Activated CD4-positive, alpha-beta T cell treated with anti-CD3 and anti-CD28 coated beads for 1 hour (primary cell): ENCODE measurements around the gene A4GALT.
"Not testable (repeated sequence)": the region's sequence is repeated elsewhere in the genome, so short reads cannot be mapped to it uniquely, and the experiment has no call there.

Experiments used
- DNase-seq: peaks from one replicate; pipeline ENCODE4 v3.0.0-alpha.2; 2020

Gene A4GALT

DNA sequence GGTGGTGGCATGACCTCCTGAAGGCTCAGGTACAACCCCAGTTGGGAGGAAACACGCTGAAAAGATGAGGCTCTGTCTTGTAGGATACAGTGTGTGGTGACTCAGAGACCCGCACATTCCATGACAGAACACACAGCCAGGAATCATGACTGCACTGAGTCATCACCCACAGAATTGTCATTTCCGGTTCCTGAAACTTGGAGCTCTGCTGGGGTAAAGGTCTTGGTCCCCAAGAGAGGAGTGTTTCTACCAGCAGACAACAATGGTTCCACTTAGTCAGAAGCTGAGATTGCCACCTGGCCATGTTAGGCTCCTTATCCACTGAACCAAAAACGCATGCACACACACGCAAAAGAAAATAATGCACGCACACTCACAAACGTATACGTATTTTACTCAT lies 40.0 kb downstream of the A4GALT start:
- DNase-seq = no peak

DNA sequence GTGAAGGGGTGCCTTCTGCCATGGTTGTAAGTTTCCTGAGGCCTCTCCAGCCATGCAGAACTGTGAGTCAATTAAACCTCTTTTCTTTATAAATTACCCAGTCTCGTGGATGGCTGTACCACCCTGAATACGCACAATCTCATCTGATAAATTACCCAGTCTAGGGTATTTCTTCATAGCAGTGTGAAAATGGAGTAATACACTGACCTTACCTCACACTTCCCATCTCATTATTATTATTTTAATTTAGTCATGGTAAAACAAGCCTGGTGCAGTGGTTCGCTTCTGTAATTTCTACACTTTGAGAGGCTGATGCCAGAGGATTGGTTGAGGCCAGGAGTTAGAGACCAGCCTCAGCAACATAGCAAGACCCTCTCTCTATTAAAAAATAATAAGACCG lies 41.0 kb downstream of the A4GALT start:
- DNase-seq = no peak

DNA sequence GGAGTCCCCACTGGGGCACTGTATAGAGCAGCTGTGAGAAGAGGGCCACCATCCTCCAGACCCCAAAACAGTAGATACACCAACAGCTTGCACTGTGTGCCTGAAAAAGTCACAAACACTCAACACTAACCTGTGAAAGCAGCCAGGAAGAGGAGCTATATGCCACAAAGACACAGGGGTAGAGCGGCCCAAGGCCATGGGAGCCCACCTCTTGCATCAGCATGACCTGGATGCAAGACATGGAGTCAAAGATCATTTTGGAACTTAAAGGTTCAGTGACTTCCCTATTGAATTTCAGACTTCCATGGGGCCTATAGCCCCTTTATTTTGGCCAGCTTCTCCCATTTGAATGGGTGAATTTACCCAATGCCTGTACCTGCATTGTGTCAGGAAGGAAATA lies 41.8 kb downstream of the A4GALT start:
- no peak for DNase-seq

DNA sequence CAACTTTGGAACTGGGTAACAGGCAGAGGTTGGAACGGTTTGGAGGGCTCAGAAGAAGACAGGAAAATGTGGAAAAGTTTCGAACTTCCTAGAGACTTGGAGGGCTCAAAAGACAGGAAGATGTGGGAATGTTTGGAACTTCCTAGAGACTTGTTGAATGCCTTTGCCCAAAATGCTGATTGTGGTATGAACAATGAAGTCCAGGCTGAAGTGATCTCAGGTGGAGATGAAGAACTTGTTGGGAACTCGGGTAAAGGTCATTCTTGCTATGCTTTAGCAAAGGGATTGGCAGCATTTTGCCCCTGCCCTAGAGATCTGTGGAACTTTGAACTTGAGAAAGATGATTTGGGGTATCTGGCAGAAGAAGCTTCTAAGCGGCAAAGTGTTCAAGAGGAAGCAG lies 42.7 kb downstream of the A4GALT start:
- DNase-seq = not testable (repeated sequence)

DNA sequence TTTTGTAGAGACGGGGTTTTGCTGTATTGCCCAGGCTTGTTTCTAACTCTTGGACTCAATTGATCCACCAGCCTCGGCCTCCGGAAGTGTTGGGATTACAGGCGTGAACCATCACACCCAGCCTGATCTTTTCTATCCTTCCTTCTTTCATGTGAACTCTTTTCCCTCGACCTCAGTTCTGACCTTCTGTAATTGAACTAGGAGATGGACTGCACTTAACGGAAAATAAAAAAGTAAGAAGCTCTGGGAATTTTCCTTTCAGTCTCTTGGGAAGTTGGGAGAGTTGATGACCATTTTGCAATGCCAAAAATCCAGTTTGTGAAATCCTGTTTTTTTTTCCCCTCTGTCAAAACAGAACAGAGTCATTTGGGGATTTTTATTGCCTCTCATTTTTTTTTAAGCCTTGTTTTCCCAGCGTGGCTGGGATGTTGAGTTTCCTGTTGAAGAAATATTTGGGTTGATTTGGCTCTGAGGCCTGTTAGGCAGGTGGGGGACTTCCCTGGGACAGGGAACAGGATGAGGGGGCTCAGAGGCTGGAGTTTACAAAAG lies 44.5 kb downstream of the A4GALT start:
- no peak for DNase-seq

DNA sequence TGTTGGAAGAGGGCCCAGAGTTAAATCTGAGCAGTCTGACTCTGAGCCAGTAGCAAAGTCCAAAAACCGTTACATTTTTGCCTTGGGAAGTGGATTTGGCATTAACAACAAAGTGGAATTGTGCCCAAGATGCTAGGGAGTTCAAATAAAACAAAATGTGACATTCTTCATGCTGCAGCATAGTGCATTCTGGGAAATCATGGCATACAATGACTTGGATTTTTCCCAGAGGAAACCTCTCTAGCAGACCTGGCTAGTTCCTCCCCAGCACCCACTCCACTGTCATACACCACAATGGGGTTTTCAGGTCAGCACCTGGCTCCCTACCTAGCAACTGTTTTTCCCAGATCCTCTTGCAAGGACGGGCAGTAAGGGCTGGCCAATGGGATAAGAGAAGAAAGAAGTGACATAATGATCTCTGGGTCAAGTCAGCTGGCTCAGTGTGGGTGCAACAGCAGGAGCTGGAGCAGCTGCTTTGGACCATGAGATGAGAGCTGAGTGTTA lies 46.7 kb downstream of the A4GALT start:
- no peak for DNase-seq

DNA sequence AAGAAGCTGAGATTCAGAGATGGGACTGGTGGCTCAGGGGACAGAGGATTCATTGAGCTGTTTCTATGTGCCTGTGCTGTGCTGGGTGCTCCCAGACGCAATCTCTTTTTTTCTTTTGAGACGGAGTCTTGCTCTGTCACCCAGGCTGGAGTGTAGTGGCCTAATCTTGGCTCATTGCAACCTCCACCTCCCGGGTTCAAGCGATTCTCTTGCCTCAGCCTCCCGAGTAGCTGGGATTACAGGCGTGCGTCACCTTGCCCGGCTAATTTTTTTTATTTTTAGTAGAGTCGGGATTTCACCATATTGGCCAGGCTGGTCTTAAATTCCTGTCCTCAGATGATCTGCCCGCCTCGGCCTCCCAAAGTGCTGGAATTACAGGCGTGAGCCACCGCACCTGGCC lies 47.6 kb downstream of the A4GALT start:
- not testable (repeated sequence) for DNase-seq

DNA sequence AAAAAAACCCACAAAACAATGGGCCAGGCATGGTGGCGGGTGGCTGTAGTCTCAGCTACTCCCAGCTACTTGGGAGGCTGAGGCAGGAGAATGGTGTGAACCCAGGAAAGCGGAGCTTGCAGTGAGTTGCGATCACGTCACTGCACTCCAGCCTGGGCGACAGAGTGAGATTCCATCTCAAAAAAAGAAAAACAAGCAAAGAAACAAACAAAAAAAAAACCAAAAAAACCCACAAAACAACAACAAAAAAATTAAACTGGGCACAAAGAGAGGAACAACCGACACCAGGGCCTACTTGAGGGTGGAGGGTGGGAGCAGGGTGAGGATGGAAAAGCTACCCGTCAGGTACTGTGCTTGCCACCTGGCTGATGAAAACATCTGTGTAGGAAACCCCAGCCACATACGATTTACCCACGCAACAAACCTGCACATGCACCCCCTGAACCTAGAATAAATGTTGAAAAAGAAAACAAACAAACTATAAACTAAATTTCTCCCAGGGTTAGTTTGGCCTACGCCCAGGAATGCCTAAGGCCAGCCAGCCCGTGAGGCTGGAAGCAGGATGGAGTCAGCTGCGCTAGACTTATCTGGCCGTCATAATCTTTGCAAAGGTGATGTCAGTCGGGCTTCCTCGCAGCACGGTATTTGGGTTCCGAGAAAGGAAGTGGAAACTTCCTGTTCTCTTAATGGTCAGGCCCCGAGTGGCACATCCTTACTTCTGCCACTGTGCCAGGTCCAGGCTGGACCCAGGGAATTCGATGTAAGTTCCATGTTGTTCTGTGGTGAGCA lies 49.6 kb downstream of the A4GALT start:
- DNase-seq = no peak

DNA sequence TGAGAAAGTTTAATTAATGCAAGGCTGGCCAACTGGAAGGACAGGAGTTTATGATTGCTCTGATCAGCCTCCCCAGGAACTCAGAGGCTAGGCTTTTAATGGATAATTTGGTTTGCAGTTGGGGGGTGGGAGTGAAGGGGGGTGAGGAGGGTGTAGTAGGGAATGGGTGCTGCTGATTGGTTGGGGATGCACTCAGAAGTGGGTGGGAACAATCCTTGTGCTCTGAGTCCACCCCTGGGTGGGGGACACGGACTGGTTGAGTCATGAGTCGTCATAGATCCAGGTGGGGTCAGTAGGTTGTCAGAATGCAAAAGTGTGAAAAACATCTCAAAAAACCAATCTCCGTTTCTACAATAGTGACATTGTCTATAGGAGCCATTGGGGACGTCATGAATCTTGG lies 50.6 kb downstream of the A4GALT start:
- no peak for DNase-seq

DNA sequence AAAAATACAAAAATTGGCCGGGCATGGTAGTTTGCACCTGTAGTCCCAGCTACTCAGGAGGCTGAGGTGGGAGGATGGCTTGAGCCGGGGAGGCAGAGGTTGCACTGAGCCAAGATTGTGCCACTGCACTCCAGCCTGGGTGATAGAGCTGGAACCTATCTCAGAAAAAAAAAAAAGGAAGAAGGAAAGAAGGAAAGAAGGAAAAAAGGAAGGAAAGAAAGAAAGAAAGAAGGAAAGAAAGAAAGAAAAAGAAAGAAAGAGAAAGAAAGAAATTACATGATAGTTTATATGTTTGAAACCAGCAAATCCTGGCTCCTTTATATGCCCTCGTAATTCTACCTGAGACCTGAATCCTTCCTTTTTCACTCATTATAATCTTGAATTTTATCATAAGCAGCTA lies 54.3 kb downstream of the A4GALT start:
- not testable (repeated sequence) for DNase-seq

DNA sequence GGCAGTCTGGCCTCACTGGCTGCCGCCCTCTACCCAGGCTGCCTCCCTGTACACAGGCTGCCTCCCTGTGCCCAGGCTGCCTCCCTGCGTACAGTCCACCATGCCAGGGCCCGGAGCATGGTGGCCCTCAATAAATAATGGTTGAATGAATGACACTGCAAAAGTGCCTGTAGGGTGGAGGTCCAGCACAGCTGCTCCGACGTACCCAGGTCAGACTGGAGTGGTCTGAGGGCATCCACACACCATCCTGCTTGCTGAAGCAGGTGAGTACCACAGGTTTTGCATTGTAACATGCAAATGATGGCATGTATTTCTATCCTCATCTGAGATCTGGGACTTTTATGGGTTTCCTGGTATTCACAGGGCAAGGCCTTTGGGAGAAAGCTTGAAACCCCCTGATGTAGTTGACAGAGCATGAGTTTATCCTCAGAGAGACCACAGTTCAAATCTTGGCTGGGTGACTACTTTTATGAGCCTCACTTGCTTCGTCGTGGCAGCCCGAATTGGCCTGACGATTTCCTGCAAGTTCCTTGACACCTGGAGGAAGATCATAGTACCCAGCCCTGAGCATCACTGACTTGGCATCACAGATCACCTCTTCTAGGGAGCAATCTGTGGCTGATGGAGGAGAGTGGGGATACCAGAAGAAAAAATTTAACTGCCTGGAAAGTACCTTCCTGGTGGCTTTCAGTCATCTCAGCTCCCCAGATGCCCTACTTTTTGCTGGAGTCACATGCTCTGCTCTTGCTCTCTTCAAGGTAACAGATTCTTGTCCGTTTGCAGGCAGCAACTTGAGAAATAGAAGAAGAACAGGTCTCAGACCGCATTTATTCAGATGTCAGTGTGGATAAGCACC lies 55.5 kb downstream of the A4GALT start:
- no peak for DNase-seq

DNA sequence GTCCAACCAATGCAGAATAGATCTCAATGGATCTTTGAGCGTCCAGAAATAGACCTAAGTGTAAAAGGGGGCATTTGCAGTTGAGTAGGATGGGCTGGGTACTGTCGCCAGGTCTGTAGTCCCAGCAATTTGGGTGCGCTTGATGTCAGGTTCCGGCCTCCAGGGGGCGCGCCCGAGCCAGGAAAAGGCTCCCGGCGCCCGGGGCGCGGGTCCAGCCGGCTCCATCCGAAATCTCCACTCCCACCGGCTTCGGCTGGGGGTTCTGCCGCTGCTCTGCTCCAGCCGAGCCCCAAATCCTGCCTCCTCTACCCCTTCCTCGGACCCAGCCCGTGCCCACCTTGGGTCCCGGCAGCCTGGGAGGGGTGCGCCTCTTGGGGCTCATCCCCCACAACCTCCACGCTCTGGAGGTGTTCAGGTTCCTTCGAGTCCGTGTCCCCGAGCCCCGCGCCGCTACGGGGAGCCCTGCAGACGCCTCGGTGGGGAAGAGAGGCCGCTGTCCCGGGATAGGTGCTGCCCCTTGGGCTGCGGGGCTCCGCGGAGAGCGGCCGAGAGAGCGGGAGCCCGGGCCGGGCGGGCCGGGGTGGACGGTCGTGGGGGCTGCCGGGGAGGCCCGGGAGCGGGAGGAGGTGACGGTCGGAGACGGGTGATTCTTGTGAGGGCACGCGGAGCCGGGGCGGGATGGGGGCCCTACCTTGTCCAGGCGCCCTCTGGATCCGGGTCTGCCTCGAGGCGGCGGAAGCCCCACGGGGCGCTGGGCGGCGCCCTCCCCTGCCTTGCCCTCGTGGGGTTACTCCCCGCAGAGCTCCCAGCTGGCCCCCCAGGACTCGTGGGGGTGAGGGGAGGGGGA lies 58.5 kb downstream of the A4GALT start:
- peak; percentile 62 for DNase-seq

DNA sequence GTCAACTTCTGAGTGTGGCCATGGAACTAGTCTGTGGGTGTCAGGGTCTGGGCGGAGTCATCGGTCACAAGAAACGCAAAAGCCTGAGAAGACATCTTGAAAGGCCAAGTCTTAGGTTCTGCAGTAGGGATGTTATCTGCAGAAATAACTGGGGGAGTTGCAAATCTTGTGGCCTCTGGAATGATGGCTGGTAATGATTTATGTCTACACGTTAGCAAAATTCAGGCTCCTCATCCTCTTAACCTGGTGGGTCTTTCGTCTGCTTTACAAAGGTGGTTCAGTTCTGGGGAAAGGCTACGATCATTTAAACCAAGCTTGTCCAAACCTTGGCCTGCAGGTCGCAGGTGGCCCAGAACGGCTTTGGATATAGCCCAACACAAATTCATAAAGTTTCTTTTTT lies 64.1 kb downstream of the A4GALT start:
- no peak for DNase-seq

DNA sequence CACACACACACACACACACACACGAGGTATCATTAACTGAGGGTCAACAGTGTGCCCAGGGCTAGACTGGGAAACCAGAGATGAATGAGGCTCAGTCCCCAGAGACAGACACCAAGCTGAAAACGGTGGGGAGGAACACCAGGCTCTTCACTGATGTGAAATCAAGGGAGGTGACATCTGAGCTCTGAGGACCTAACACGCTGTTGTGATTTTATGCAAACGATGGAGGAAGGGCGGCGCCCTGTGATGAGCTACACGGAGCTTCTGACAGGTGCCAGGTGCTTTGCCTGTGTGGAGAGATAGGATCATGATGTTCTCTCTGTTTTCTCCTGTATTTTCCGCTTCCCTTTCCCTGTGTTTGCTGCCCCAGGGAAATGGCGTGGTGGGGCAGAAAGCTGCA lies 65.0 kb downstream of the A4GALT start:
- DNase-seq = no peak

DNA sequence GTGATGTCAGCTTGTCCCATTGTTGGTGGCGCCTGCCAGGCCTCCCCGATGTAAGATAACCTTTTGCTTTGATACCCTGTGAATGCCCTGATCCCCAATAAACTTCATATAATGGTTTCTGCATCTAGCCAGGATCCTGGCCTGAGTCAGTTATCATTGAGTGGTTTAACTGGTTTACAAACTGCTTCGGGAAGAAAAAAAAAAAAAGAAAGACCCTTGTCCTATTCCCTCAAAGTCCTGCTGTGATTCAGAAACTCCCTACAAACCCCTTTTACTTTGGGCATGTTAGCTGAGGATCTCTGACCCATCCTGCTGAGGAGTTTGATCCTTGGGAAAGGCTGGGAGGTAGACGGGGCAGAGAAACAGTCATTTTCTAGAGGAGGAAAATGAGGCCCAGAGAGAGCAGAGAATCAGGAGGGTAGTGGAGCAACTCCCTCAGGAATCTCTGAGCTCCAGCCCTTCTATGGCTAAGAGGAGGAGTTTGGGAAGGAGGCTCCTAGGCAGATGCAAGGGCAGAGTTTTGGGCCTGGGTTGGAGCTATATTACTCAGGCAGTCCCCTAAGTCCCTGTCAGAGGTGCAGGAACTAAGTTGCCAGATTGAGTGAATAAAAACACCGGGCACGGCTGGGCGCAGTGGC lies 66.1 kb downstream of the A4GALT start:
- no peak for DNase-seq

DNA sequence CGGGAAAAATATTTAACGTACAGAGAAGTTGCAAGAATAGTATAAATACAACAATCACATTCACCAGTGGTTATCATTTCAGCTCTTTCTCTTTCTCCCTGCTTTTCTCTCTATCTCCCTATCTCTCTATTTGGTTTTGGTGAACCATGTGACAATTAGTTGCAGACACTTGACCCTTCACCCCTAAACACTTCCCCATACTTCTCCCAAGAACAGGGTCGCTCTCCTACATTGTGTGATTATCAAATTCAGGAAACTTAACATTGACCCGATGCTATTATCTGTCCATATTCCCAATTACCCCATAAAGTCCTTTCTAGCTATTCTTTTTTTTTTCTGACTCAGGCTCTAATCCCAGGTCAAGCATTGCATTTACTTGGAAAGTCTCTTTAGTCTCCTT lies 66.7 kb downstream of the A4GALT start:
- DNase-seq = no peak

DNA sequence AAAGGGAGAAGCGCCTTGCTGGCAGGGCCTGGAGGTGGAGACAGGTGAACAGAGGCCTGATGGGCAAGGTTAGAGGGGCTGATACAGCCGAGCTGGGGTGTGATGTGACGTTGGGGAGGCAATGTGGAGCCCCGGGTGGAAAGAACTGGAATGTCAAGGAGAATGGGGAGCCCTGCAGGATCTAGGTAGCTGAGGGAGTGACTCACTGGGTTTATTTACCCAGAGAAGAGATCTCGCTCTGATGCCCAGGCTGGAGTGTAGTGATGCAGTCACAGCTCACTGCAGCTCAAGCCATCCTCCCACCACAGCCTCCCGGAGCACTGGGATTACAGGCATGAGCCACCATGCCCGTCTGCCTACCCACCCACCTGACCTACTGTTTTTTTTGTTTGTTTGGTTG lies 69.5 kb downstream of the A4GALT start:
- DNase-seq = no peak

DNA sequence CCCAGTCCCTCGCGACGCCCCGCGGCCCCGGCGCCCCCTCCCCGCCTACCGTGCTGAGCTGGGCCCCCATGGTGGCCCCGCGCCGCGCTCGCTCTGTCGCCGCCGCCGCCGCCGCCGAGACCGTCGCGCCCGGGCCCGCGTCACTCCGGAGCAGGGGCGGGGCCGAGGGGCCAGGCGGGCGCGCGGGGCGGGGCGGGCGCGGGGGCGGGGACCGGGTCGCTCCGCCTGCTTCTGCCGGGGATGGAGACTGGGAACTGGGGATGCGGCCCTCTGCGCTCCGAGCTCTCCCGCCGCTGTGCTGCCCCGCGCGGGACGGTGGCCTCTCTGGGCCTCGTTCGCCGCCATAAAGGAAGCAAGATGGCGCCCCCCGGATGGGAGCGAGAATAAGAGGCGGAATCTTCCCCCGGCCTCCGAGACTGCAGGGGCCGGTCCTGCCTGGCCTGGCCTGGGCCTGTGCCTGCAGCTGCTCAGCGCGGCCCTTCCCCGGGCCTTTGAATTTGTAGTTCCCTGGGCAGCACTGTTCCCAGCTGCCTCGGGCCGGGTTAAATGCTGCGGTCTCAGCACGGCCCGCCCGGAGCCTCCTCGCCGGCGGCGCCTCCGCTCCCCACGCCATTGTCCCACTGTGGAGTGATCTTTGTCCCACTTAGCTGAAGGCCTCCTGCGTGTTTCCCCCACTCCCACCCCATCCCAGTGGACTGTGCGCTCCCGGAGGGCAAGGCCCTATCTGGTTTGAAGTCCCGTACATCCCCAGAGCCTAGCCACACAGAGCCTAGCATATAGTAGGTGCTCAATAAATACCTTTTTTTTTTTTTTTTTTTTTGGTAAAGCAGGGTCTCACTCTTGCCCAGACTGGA lies 71.2 kb downstream of the A4GALT start, which contains the start of gene CYB5R3:
TSS of gene CYB5R3 (minus strand) at position 147 of the 854 bp plus-strand sequence. CDS start at position 70, 77 bp downstream.
- peak; percentile 64 for DNase-seq

DNA sequence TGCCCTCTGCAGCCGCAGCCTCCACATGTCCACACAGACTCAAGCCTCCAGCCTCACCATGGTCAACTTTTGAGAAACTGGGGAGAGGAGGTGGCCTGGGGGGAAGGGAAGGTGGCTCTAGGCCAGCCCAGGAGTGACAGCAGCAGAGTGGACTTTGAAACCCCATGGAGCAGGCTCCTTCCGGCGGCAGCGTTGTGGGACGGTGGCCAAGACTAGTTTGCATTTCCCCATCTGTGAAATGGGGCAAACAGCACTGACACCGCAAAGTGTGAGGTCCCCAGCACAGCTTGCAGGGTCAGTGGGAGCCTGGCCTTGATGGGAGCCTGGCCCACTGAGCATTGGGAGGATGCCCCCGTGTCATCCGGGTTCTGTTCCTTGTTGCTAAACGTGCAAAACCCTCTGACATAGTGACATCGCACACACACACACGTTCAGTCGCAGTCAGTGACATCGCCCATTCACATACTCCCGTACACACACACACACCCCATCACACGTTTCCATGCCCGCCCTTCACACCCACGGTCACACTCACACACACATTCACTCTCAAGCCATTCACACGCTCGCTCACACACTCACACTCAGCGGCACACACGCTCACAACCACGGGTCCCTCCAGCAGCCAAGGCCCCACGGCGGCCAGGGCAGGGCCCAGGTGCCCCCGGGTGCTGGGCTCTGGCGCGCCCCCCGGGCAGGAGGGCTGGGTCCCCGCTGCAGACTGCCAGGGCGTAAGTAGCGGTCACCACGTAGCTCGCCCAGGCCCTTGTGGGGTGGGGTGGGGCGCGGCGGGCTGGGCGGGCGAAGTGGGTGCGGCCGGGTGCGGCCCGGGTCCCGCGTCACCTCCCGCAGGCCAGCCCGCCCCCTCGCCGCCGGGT lies 72.1 kb downstream of the A4GALT start:
- DNase-seq = peak; percentile 15

DNA sequence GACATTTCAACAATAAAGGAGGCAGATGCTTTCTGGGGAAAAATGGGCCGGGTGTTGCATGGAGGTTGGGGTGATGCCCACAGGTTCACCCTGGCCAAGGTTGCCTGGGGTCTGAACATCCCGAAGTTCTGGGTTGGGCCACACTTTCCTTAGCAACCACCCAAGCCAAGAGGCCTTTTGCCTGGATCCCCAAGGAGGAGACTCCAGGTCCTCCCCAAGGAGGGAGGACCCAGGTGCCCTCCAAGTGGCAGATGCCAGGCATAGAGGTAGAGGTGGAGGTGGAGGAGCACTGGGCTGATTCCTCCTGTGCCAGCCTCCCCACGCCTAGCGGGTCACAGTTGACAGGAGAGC lies 72.7 kb downstream of the A4GALT start:
- DNase-seq = no peak
